ENCODE results near the gene HPCAL1.

- TF ChIP-seq EZH2 (IDR thresholded peaks at IDR 0.05; ENCODE audit: borderline replicate concordance, low read depth, low read length, severe bottlenecking) (no peak), CTCF (IDR thresholded peaks at IDR 0.05; ENCODE audit: extremely low read depth in 1 of 2, insufficient read depth in 1 of 2, low read depth in 1 of 2, low read length in 2 of 2) (no peak), POLR2A (IDR thresholded peaks at IDR 0.05; ENCODE audit: low read depth, low read length) (no peak), POLR2AphosphoS5 (IDR thresholded peaks at IDR 0.05; ENCODE audit: insufficient read depth, low read depth, low read length) (no peak)
Measured at GRCh38 chr2:10380048-10380926, 77.6 kb downstream of the HPCAL1 start.

Data from endothelial cell of umbilical vein (primary cell).